Measurements from ENCODE around the gene SLC25A51.

DNA sequence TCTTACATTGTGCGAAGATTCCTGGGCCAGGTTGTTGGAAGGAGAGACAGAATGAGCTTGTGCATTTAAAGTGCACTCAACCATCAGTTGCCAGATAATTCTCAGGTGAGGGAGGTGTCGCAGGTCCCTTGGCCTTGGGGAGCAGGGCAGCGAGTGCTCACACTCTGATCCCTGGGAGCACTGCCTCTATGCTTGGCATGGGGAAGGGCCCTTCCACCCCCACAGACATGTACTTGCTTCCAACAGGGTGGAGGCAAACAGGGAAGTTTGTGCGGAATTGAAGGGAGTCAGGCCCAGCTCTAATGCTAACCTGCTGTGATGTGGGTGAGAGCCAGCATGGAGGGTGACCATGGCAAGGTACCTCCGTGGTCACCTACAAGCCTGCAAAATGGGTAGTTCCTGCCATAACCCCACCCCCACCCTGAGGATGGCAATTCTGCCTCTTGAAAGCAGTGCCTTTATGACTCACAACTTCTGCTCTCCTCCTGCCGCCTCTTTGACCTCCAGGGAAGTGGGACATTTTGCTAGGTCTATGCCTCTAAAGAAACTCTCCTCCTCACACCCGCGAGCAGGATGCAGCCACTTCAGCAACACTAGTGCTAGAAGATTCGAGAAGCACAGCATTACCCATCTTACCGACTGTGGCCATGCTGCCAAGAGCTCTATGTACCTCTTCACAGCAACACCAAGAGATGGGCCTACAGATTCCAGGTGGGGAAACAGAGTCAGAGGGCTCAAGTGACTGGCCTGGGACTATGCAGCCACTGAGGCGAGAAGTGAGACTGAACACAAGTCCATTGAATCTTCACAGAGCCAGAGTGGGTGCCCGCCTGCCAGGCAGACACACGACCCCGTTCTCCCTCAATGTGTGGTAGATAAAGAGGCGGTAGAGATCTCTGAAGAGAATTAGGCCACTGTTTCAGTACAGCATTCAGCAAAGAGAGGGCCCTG is 22.1 kb upstream of the SLC25A51 start:
- TF ChIP-seq CTCF (IDR thresholded peaks at IDR 0.05), result no peak
- TF ChIP-seq POLR2A (IDR thresholded peaks at IDR 0.05), result no peak
